Activated CD8-positive, alpha-beta memory T cell treated with anti-CD3 and anti-CD28 coated beads, Interleukin-2, amount 10 ng/mL, durations not matched to agents 7 days and 5 days (primary cell): ENCODE data around the gene OR14K1. TPM values are rescaled to one million over a fixed set of nuclear protein-coding genes. Genes with fewer than 3 reads are reported as not detected.

Experiments
- ATAC-seq: fragments of 150-1000 bp; cut with Tn5 transposase; one replicate; pipeline ENCODE4 v1.10.0; 2021; ENCODE audit warnings: moderate library complexity
- CTCF ChIA-PET: fragments of 350-600 bp; sonication (Branson Sonifier 250); formaldehyde crosslinking; loops from one replicate; lab custom pipeline; 2021; ENCODE audit warnings: antibody characterized with exemption; lab: Charles Lee
- DNase-seq: peaks from one replicate; pipeline ENCODE4 v3.0.0-alpha.2; 2020
- H3K27ac Mint-ChIP-seq: one replicate; pipeline ENCODE4 v1.8.0; 2021; ENCODE audit warnings: mild to moderate bottlenecking, mixed read lengths
- H3K27me3 Mint-ChIP-seq: one replicate; pipeline ENCODE4 v1.8.0; 2021; ENCODE audit warnings: mixed read lengths
- H3K36me3 Mint-ChIP-seq: one replicate; pipeline ENCODE4 v1.8.0; 2021; ENCODE audit warnings: mild to moderate bottlenecking, mixed read lengths
- H3K4me1 Mint-ChIP-seq: one replicate; pipeline ENCODE4 v1.8.0; 2021; ENCODE audit warnings: mixed read lengths
- H3K4me3 Mint-ChIP-seq: one replicate; pipeline ENCODE4 v1.8.0; 2021; ENCODE audit warnings: mild to moderate bottlenecking, moderate library complexity, mixed read lengths
- H3K9me3 Mint-ChIP-seq: one replicate; pipeline ENCODE4 v1.8.0; 2022; ENCODE audit warnings: low read depth, mixed read lengths
- total RNA-seq, 2 experiments: library from RNA; stranded (reverse); gene quantifications; one replicate each; pipeline ENCODE4 v1.2.3, GENCODE V29; 2021

OR14K1 gene
- total RNA-seq, 2 experiments from 2014 or later = not detected

GRCh38 chr1:247760456-247760855, 22.0 kb downstream of the OR14K1 start, which contains the start of gene OR1C1:
Gene OR1C1 (minus strand): TSS chr1:247760556. CDS start chr1:247758406, 2,150 bp downstream.
- ATAC-seq = no peak
- CTCF ChIA-PET = no interaction called here
- no peaks in the 10 kb centered on the region for H3K36me3 Mint-ChIP-seq

GRCh38 chr1:247769603-247770002, 31.2 kb downstream of the OR14K1 start:
- no peak overlapping the region for H3K4me3 Mint-ChIP-seq
- H3K9me3 Mint-ChIP-seq = no peaks in the 10 kb centered on the region
- ATAC-seq = no peak
- no peaks in the 10 kb centered on the region for H3K4me1 Mint-ChIP-seq
- no peaks in the 10 kb centered on the region for H3K27me3 Mint-ChIP-seq
- DNase-seq = no peak
- H3K27ac Mint-ChIP-seq = no peak overlapping the region
- CTCF ChIA-PET = no interaction called here
- H3K36me3 Mint-ChIP-seq = no peaks in the 10 kb centered on the region

More at GRCh38 chr1:247760456-247760855, 22.0 kb downstream of the OR14K1 start, which contains the start of gene OR1C1:
- Mint-ChIP-seq H3K4me3 (no peak within 1 kb of the TSS), H3K9me3 (no peaks in the 10 kb centered on the region), H3K4me1 (no peaks in the 10 kb centered on the region), H3K27me3 (no peaks in the 10 kb centered on the region), H3K27ac (no peak within 1 kb of the TSS)
- no peak for DNase-seq

Other genes with a start within 250 kb of the OR14K1 start
- not detected for gene OR2C3, start 202.2 kb upstream of the OR14K1 start, total RNA-seq
- not detected for gene GCSAML, start 189.5 kb upstream of the OR14K1 start, total RNA-seq
- not detected for gene OR2G2, start 150.3 kb upstream of the OR14K1 start, total RNA-seq
- gene OR2G3, start 133.0 kb upstream of the OR14K1 start, total RNA-seq = not detected
- gene OR13G1, start 58.9 kb upstream of the OR14K1 start, total RNA-seq = not detected
- gene OR6F1, start 22.0 kb upstream of the OR14K1 start, total RNA-seq = not detected
- gene OR14A2, start 9.5 kb downstream of the OR14K1 start, total RNA-seq = not detected
- gene OR1C1, start 21.9 kb downstream of the OR14K1 start, total RNA-seq = not detected
- not detected for gene OR14A16, start 85.5 kb downstream of the OR14K1 start, total RNA-seq
- gene OR11L1, start 103.3 kb downstream of the OR14K1 start, total RNA-seq = not detected
- under 1 TPM in 1 of 2 experiments, not detected in 1; 0.45 TPM for gene TRIM58, start 118.6 kb downstream of the OR14K1 start, total RNA-seq
- gene OR2W3, start 157.0 kb downstream of the OR14K1 start, total RNA-seq = not detected
- gene OR2T8, start 181.6 kb downstream of the OR14K1 start, total RNA-seq = not detected
- gene OR2AJ1, start 186.3 kb downstream of the OR14K1 start, total RNA-seq = not detected
- not detected for gene OR2L8, start 210.2 kb downstream of the OR14K1 start, total RNA-seq
- not detected for gene OR2AK2, start 226.6 kb downstream of the OR14K1 start, total RNA-seq